GM18909 (cell line): ENCODE results near the gene CLDND1.
"Not testable (repeated sequence)": the region's sequence is repeated elsewhere in the genome, so short reads cannot be mapped to it uniquely, and the experiment has no call there.

Experiments used
- ATAC-seq: cut with Tn5 transposase; IDR thresholded peaks from one replicate; pipeline ENCODE4 v1.9.1; 2021; ENCODE audit warnings: mild to moderate bottlenecking; ENCODE audit not compliant: unreplicated experiment, poor library complexity

Gene CLDND1

DNA sequence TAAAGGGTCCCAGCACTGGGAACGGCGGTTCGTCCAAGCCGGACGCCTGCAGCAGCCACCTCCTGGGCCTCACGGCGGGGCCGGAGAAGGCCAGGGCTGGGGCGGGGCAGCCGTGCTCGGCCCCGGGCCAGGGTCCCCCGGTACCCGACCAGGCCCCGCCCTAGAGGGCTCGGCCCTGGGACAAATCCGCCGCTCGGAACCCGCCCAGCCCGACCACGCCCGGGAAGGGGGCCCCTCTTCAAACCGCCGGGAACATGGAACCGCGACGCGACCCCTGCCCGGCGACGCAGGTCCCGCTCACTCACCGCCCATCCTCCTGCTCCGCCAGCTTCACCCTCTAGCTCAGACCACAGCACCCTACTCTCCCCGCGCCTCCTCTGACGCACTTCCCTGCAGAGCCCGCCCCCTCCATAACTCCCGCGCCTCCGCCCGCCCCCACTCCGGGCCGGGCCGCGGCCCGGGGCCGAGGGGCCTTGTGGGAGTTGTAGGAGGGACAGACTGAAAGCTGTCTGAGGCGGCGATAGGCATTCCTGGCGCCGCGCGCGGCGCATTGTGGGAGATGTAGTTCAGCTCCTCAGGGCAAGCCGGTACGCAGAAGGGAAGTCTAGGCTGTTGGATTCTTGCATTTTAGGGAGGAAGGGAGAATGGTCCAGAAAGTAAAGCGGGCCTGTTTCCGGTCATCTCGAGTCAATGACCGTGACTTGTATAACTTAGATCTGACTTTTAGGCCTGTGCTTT, at the start of gene CLDND1:
Gene CLDND1 (minus strand): TSS at position 359 of the 738 bp plus-strand sequence. CDS start 1,478 bp downstream, outside the sequence.
- peak; percentile 85 for ATAC-seq

- ATAC-seq, result no peak
These were observed 45.7 kb upstream of the CLDND1 start for GRCh38 chr3:98568402-98568801.

- peak; percentile 29 for ATAC-seq
These were observed 45.1 kb upstream of the CLDND1 start for GRCh38 chr3:98567666-98568270.

GRCh38 chr3:98565843-98566242, 43.1 kb upstream of the CLDND1 start:
- no peak for ATAC-seq

- ATAC-seq, result no peak
These were observed 42.5 kb upstream of the CLDND1 start for GRCh38 chr3:98565237-98565643.

DNA sequence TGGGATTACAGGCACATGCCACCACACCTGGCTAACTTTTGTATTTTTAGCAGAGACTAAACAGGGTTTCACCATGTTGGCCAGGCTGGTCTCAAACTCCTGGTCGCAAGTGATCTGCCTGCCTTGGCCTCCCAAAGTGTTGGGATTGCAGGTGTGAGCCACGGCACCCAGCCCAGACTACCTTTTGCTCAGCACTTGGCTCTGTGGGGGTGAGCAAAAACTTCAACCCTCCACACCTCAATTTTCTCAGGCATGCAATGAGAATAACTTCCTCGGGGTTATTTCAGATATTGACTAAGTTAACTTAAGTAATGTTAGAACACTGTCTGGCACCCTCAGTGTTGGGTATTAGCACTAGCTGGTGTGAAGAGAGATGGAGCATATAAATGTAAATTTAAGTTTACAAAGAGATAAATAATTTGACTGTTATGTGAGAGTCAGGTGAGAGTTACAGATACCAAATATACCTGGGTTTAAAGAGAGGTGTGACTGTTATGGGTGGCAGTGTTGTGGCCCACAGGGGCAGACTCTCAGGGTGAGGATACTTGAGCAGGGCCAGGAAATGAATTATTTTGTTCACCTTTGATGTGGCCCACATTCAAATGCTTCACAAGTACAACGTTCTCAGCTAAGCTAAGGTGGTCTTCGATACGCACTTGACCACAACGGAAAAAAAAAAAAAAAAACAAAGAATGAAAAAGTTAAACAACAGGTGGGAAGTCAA, 41.7 kb upstream of the CLDND1 start:
- ATAC-seq, result peak; percentile 22

- ATAC-seq, result peak; percentile 56
These were observed 41.1 kb upstream of the CLDND1 start for GRCh38 chr3:98563661-98564281.

DNA sequence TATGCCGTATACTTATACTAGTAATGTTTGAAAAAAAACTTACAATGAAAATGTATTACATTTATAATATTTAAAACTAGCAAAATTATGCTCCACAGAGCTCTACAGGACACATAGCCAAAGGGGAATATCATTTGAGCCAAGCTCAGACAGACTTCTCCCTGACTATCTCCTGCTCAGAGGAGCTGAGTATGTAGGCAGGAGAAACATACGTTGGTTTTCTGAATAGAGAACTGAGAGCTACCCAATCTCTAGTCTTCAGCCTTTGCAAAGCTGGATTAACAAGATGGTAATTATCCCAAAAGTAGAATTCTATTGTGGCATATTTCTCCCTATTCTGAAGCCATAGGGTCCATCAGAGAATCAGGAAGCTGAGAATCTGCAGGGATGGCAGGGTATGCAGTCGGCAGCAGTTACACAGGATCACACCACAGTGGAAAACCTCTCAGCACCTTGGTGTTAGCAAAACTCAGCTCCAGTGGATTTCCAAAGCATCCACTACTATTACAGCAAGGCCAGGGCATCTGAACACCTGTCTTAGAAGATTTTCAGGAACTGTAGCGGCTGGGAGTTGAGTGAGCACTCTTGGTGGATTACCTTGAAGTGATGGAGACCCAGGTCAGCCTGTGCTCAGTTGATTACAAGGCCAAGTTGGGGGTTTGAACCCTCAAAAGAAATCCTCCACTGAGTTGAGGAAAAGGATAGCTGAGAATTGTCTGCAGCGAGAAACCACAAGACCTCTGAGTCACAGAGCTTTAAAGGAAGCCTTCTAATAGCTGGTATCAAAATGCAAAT, 39.2 kb upstream of the CLDND1 start:
- no peak for ATAC-seq

- ATAC-seq, result no peak
These were observed 38.2 kb upstream of the CLDND1 start for GRCh38 chr3:98560911-98561310.

- ATAC-seq, result not testable (repeated sequence)
These were observed 37.1 kb upstream of the CLDND1 start for GRCh38 chr3:98559769-98560168.

- no peak for ATAC-seq
These were observed 35.6 kb upstream of the CLDND1 start for GRCh38 chr3:98558100-98558827.

- no peak for ATAC-seq
These were observed 34.8 kb upstream of the CLDND1 start for GRCh38 chr3:98557324-98558010.

DNA sequence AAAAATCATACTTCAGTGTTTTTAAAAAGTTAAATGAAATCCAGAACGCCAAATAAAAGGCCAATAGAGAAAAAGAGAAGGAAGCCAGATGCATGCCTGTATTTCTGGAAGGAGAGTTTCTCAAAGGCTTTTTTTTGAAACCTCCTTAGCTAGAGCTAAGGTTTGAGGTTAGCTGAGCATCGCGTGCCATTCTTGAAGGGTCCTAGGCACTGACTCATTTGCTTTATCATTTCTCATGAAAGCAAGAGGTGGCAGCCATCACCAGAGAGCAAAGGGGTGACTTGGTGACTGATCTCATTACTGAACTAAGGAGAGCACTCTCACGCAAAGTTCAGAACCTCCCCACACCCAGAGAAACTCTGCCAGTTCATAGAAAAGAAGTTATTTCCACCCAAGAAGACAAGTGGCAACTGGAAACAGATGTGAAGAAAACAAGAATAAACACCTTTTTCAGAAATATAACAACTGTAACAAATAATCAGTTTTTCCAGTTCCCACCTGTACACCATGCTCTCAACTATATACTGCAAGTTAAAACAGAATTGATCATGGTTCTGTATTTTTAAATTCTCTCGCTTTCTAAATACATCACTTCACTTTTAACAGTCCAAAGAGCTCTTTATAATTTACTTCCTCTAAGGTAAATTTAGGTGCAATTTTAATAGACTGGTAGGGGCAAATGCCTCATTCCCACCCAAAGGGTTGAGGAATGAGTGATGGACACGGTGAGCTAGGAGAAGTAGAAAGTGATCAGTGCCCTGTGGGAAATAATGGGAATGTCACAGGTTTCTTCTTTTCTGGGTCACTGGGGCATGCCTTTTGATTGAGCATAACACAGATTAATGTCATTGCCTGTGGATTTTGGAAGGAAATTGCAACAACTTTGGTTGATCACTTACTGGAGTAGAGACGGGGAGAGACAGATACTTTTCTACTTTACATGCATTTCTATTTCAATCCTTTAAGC, 33.7 kb upstream of the CLDND1 start:
- peak; percentile 82 for ATAC-seq

DNA sequence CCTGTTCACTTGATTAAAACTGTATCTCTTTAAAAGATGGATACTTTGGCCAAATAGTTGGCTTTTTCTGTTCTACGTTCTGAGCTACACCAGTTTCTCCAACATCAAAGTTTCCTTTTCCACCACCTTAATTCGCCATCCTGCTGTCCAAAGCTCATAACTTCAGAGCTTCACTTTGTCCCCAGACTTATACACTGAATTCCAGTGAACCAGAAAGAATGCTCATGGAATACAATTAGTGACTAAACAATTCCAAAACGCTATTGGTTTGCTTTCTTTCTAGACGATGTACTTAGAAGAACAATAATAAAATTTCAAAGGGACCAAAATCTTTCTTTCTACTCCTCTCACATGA, 32.3 kb upstream of the CLDND1 start:
- ATAC-seq, result no peak

GRCh38 chr3:98554580-98554979, 31.9 kb upstream of the CLDND1 start:
- no peak for ATAC-seq

GRCh38 chr3:98553753-98554152, 31.1 kb upstream of the CLDND1 start:
- ATAC-seq, result no peak

GRCh38 chr3:98553021-98553563, 30.4 kb upstream of the CLDND1 start:
- ATAC-seq, result no peak
